Thyroid gland (tissue), 4 donors: Measurements from ENCODE around the gene AP2M1.

Source experiments
- CTCF ChIP-seq, 6 experiments: fragments of 200-600 bp in 3 of 6; fragments of 450-650 bp in 3 of 6; sonication (generic) in 3 of 6; IDR thresholded peaks; one replicate each; pipeline ENCODE4 v1.5.1; 2016 to 2019; ENCODE audit warnings: antibody characterized with exemption in 6 of 6, mild to moderate bottlenecking in 2 of 6, inconsistent platforms in 1 of 6, moderate library complexity in 1 of 6
- POLR2A ChIP-seq, 2 donors: fragments of 450-650 bp; IDR thresholded peaks; one replicate each; pipeline ENCODE4 v1.6.1; 2017; ENCODE audit warnings: antibody characterized with exemption in 2 of 2, mild to moderate bottlenecking in 2 of 2, moderate library complexity in 1 of 2

GRCh38 chr3:184211718-184212117 lies 37.1 kb downstream of the AP2M1 start:
- TF ChIP-seq CTCF (IDR thresholded peaks at IDR 0.05) (no peak), POLR2A (IDR thresholded peaks at IDR 0.05) (no peak)
